Mammary epithelial cell (primary cell): Measurements from ENCODE around the gene NCOA3.

Experiments
- CTCF ChIP-seq, 2 donors: IDR thresholded peaks in 1 of 2; conservative IDR thresholded peaks in 1 of 2; 2 replicates each; pipeline ENCODE4 v1.5.1; 2011 to 2012; ENCODE audit warnings: inconsistent platforms in 2 of 2, low read length in 2 of 2, mild to moderate bottlenecking in 2 of 2, control low read depth in 1 of 2, low read depth in 1 of 2; ENCODE audit not compliant: insufficient read depth in 1 of 2; ENCODE audit errors: extremely low read depth in 1 of 2
- EZH2 ChIP-seq: IDR thresholded peaks from 2 replicates; pipeline ENCODE4 v1.6.1; 2012; ENCODE audit warnings: low read length, inconsistent platforms, borderline replicate concordance

GRCh38 chr20:47453167-47453782, 48.4 kb upstream of the NCOA3 start:
- TF ChIP-seq CTCF (conservative IDR thresholded peaks at IDR 0.05 in 1 of 2, IDR thresholded peaks at IDR 0.05 in 1 of 2; ENCODE audit: extremely low read depth in 1 of 2, insufficient read depth in 1 of 2, low read depth in 1 of 2, low read length in 2 of 2), result no peak
- no peak for TF ChIP-seq EZH2
